GM23338 (cell line): ENCODE measurements around the gene AOPEP. TPM values are rescaled to one million over a fixed set of nuclear protein-coding genes. Genes with fewer than 3 reads are reported as not detected.

Experiments
- ATAC-seq: fragments of 200-7000 bp; cut with Tn5 transposase; 3 replicates; pipeline ENCODE4 v1.9.1; 2020
- DNase-seq: peaks from one replicate; pipeline ENCODE4 v3.0.0-alpha.2; 2015; ENCODE audit warnings: low spot score
- H2AFZ ChIP-seq: fragments of 200-600 bp; sonication (generic); 2 replicates; pipeline ENCODE4 v1.8.0; 2016; ENCODE audit warnings: antibody characterized with exemption, mild to moderate bottlenecking, moderate library complexity
- H3F3A ChIP-seq: fragments of 200-600 bp; sonication (generic); replicated peaks from 2 replicates; pipeline ENCODE4 v1.8.0; 2017; ENCODE audit warnings: antibody characterized with exemption, mixed run types, low read depth
- H3K27ac ChIP-seq: fragments of 200-600 bp; sonication (generic); 2 replicates; pipeline ENCODE4 v1.6.1; 2016; ENCODE audit warnings: low read depth
- H3K27me3 ChIP-seq: fragments of 200-600 bp; sonication (generic); 2 replicates; pipeline ENCODE4 v1.8.0; 2016; ENCODE audit warnings: mild to moderate bottlenecking, mixed run types, moderate library complexity; ENCODE audit not compliant: insufficient read depth
- H3K36me3 ChIP-seq: fragments of 200-600 bp; sonication (generic); 2 replicates; pipeline ENCODE4 v1.8.0; 2016; ENCODE audit warnings: mild to moderate bottlenecking; ENCODE audit not compliant: insufficient read depth
- H3K4me1 ChIP-seq: fragments of 200-600 bp; sonication (generic); 2 replicates; pipeline ENCODE4 v1.8.0; 2016; ENCODE audit warnings: mild to moderate bottlenecking, moderate library complexity; ENCODE audit not compliant: insufficient read depth
- H3K4me2 ChIP-seq: fragments of 200-600 bp; sonication (generic); 2 replicates; pipeline ENCODE4 v1.7.1; 2017; ENCODE audit warnings: mixed run types
- H3K4me3 ChIP-seq: fragments of 200-600 bp; sonication (generic); 2 replicates; pipeline ENCODE4 v1.6.1; 2016; ENCODE audit warnings: mixed run types
- H3K79me2 ChIP-seq: fragments of 200-600 bp; sonication (generic); replicated peaks from 2 replicates; pipeline ENCODE4 v1.8.0; 2017; ENCODE audit warnings: mild to moderate bottlenecking; ENCODE audit not compliant: insufficient read depth
- H3K9me2 ChIP-seq: fragments of 200-600 bp; sonication (generic); 2 replicates; pipeline ENCODE4 v1.8.0; 2017; ENCODE audit not compliant: insufficient read depth
- H4K20me1 ChIP-seq: fragments of 200-600 bp; sonication (generic); replicated peaks from 2 replicates; pipeline ENCODE4 v1.8.0; 2017; ENCODE audit warnings: mild to moderate bottlenecking; ENCODE audit not compliant: insufficient read depth
- H3K27ac Mint-ChIP-seq: 2 replicates; pipeline ENCODE4 v1.8.0; 2020; ENCODE audit warnings: inconsistent platforms, mild to moderate bottlenecking, moderate library complexity, mixed read lengths
- H3K27me3 Mint-ChIP-seq: 3 replicates; pipeline ENCODE4 v1.8.0; 2022; ENCODE audit warnings: low read depth, mild to moderate bottlenecking, moderate library complexity, mixed read lengths, inconsistent platforms; ENCODE audit not compliant: insufficient read depth, poor library complexity
- H3K36me3 Mint-ChIP-seq: 3 replicates; pipeline ENCODE4 v1.8.0; 2021; ENCODE audit warnings: low read depth, mild to moderate bottlenecking, inconsistent platforms, moderate library complexity, mixed read lengths
- H3K4me1 Mint-ChIP-seq: 3 replicates; pipeline ENCODE4 v1.8.0; 2020; ENCODE audit warnings: mild to moderate bottlenecking, inconsistent platforms, mixed read lengths
- H3K4me3 Mint-ChIP-seq: 3 replicates; pipeline ENCODE4 v1.8.0; 2021; ENCODE audit warnings: moderate library complexity, mild to moderate bottlenecking, inconsistent platforms, mixed read lengths
- H3K9me3 Mint-ChIP-seq: 3 replicates; pipeline ENCODE4 v1.8.0; 2020; ENCODE audit warnings: moderate library complexity, mild to moderate bottlenecking, inconsistent platforms, mixed read lengths
- CREB1 ChIP-seq: fragments of 250-450 bp; sonication (Bioruptor Pico); IDR thresholded peaks from 2 replicates; pipeline ENCODE4 v1.5.0; 2020; ENCODE audit warnings: low read depth, mild to moderate bottlenecking, moderate library complexity
- EZH2phosphoT487 ChIP-seq: fragments of 200-600 bp; sonication (generic); IDR thresholded peaks from one replicate; pipeline ENCODE4 v1.8.1; 2018; ENCODE audit warnings: antibody characterized with exemption; ENCODE audit not compliant: unreplicated experiment
- polyA plus RNA-seq: library from polyadenylated mRNA; unstranded; fragments of >200 nt; fragmentation: Nextera tagmentation; extraction: Ambion mirVana; gene quantifications from 2 replicates; pipeline ENCODE4 v1.2.1, GENCODE V29; 2016
- total RNA-seq: library from RNA; depleted of rRNA; stranded (reverse); fragments of >200 nt; shearing (Covaris generic); gene quantifications from 2 replicates; pipeline ENCODE4 v1.2.3, GENCODE V29; 2014
- TF ChIP-seq, protein P1 (sequence below): fragments of 250-450 bp; sonication (Bioruptor Pico); IDR thresholded peaks from 2 replicates; pipeline ENCODE4 v1.5.0; 2020; ENCODE audit warnings: mild to moderate bottlenecking, moderate library complexity
- TF ChIP-seq, protein P2 (sequence below): IDR thresholded peaks from one replicate; pipeline ENCODE4 v1.6.1; 2018; ENCODE audit warnings: antibody characterized with exemption; ENCODE audit not compliant: unreplicated experiment
- TF ChIP-seq, protein P3 (sequence below), 2 experiments: fragments of 200-600 bp in 1 of 2; sonication (generic) in 1 of 2; conservative IDR thresholded peaks; 2 replicates each; pipeline versions ENCODE4 v1.5.1 to v1.6.1; 2016 to 2017; ENCODE audit warnings: antibody characterized with exemption in 2 of 2, low read depth in 2 of 2, mild to moderate bottlenecking in 2 of 2, moderate library complexity in 1 of 2

The AOPEP gene
- total and polyA plus RNA-seq, 2 experiments from 2014 or later: 7.0 to 16.5 TPM

DNA sequence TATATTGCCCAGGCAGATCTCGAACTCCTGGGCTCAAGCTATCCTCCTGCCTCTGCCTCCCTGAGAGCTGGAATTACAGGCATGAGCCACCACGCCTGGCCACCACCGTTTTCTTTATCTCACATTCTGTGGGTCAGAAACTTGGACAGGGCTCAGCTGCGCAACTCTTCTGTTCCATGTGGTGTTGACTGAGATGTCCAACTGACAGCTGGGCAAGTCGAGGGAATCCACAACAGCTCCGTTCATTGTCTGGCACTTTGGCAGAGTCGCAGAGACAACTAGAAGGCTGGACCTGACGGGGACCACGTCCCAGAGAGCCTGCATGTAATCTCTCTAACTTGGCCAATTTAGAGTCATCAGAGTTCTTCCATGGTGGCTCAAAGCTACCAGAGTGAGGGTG lies 36.2 kb upstream of the AOPEP start:
- Histone ChIP-seq H3K79me2 (no peaks in the 10 kb centered on the region), H2AFZ (no peak overlapping the region), H3K36me3 (no peaks in the 10 kb centered on the region), H4K20me1 (no peaks in the 10 kb centered on the region), H3K4me2 (no peak overlapping the region), H3K27me3 (no peaks in the 10 kb centered on the region), H3F3A (no peaks in the 10 kb centered on the region), H3K4me3 (no peak overlapping the region), H3K9me2 (peaks cover 4% of the 10 kb centered on the region; the same call in 1 of the 2 replicates), H3K4me1 (peaks cover 7% of the 10 kb centered on the region; the same call in 1 of the 2 replicates), H3K27ac (no peak overlapping the region)
- Mint-ChIP-seq H3K4me1 (peaks cover 9% of the 10 kb centered on the region), H3K27ac (no peak overlapping the region), H3K27me3 (peaks cover 5% of the 10 kb centered on the region), H3K9me3 (no peaks in the 10 kb centered on the region; the same call in none of the 3 replicates), H3K4me3 (no peak overlapping the region), H3K36me3 (no peaks in the 10 kb centered on the region; the same call in 2 of the 3 replicates)
- TF ChIP-seq, protein P1, sequence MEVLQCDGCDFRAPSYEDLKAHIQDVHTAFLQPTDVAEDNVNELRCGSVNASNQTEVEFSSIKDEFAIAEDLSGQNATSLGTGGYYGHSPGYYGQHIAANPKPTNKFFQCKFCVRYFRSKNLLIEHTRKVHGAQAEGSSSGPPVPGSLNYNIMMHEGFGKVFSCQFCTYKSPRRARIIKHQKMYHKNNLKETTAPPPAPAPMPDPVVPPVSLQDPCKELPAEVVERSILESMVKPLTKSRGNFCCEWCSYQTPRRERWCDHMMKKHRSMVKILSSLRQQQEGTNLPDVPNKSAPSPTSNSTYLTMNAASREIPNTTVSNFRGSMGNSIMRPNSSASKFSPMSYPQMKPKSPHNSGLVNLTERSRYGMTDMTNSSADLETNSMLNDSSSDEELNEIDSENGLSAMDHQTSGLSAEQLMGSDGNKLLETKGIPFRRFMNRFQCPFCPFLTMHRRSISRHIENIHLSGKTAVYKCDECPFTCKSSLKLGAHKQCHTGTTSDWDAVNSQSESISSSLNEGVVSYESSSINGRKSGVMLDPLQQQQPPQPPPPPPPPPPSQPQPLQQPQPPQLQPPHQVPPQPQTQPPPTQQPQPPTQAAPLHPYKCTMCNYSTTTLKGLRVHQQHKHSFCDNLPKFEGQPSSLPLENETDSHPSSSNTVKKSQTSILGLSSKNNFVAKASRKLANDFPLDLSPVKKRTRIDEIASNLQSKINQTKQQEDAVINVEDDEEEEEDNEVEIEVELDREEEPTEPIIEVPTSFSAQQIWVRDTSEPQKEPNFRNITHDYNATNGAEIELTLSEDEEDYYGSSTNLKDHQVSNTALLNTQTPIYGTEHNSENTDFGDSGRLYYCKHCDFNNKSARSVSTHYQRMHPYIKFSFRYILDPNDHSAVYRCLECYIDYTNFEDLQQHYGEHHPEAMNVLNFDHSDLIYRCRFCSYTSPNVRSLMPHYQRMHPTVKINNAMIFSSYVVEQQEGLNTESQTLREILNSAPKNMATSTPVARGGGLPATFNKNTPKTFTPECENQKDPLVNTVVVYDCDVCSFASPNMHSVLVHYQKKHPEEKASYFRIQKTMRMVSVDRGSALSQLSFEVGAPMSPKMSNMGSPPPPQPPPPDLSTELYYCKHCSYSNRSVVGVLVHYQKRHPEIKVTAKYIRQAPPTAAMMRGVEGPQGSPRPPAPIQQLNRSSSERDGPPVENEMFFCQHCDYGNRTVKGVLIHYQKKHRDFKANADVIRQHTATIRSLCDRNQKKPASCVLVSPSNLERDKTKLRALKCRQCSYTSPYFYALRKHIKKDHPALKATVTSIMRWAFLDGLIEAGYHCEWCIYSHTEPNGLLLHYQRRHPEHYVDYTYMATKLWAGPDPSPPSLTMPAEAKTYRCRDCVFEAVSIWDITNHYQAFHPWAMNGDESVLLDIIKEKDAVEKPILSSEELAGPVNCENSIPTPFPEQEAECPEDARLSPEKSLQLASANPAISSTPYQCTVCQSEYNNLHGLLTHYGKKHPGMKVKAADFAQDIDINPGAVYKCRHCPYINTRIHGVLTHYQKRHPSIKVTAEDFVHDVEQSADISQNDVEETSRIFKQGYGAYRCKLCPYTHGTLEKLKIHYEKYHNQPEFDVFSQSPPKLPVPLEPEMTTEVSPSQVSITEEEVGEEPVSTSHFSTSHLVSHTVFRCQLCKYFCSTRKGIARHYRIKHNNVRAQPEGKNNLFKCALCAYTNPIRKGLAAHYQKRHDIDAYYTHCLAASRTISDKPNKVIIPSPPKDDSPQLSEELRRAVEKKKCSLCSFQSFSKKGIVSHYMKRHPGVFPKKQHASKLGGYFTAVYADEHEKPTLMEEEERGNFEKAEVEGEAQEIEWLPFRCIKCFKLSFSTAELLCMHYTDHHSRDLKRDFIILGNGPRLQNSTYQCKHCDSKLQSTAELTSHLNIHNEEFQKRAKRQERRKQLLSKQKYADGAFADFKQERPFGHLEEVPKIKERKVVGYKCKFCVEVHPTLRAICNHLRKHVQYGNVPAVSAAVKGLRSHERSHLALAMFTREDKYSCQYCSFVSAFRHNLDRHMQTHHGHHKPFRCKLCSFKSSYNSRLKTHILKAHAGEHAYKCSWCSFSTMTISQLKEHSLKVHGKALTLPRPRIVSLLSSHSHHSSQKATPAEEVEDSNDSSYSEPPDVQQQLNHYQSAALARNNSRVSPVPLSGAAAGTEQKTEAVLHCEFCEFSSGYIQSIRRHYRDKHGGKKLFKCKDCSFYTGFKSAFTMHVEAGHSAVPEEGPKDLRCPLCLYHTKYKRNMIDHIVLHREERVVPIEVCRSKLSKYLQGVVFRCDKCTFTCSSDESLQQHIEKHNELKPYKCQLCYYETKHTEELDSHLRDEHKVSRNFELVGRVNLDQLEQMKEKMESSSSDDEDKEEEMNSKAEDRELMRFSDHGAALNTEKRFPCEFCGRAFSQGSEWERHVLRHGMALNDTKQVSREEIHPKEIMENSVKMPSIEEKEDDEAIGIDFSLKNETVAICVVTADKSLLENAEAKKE: no peak
- TF ChIP-seq CREB1 (CRISPR knock-in tag) (no peak), EZH2phosphoT487 (no peak)
- TF ChIP-seq, protein P2, sequence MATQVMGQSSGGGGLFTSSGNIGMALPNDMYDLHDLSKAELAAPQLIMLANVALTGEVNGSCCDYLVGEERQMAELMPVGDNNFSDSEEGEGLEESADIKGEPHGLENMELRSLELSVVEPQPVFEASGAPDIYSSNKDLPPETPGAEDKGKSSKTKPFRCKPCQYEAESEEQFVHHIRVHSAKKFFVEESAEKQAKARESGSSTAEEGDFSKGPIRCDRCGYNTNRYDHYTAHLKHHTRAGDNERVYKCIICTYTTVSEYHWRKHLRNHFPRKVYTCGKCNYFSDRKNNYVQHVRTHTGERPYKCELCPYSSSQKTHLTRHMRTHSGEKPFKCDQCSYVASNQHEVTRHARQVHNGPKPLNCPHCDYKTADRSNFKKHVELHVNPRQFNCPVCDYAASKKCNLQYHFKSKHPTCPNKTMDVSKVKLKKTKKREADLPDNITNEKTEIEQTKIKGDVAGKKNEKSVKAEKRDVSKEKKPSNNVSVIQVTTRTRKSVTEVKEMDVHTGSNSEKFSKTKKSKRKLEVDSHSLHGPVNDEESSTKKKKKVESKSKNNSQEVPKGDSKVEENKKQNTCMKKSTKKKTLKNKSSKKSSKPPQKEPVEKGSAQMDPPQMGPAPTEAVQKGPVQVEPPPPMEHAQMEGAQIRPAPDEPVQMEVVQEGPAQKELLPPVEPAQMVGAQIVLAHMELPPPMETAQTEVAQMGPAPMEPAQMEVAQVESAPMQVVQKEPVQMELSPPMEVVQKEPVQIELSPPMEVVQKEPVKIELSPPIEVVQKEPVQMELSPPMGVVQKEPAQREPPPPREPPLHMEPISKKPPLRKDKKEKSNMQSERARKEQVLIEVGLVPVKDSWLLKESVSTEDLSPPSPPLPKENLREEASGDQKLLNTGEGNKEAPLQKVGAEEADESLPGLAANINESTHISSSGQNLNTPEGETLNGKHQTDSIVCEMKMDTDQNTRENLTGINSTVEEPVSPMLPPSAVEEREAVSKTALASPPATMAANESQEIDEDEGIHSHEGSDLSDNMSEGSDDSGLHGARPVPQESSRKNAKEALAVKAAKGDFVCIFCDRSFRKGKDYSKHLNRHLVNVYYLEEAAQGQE: no peak
- TF ChIP-seq, protein P3, sequence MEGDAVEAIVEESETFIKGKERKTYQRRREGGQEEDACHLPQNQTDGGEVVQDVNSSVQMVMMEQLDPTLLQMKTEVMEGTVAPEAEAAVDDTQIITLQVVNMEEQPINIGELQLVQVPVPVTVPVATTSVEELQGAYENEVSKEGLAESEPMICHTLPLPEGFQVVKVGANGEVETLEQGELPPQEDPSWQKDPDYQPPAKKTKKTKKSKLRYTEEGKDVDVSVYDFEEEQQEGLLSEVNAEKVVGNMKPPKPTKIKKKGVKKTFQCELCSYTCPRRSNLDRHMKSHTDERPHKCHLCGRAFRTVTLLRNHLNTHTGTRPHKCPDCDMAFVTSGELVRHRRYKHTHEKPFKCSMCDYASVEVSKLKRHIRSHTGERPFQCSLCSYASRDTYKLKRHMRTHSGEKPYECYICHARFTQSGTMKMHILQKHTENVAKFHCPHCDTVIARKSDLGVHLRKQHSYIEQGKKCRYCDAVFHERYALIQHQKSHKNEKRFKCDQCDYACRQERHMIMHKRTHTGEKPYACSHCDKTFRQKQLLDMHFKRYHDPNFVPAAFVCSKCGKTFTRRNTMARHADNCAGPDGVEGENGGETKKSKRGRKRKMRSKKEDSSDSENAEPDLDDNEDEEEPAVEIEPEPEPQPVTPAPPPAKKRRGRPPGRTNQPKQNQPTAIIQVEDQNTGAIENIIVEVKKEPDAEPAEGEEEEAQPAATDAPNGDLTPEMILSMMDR (conservative IDR thresholded peaks at IDR 0.05; ENCODE audit: low read depth in 2 of 2): no peak
- ATAC-seq (no peak), DNase-seq (no peak)
